Activated T-helper 1 cell treated with Interleukin-2 at 50 U/mL for 16 hours (primary cell): Measurements from ENCODE around the gene ZBTB42.

ENCODE experiments used
- DNase-seq: peaks from one replicate; pipeline ENCODE4 v3.0.0-alpha.2; 2020; ENCODE audit warnings: low read depth

Gene ZBTB42

GRCh38 chr14:104800771-104801519 lies at the start of gene ZBTB42:
Gene ZBTB42 (plus strand): TSS chr14:104801101. CDS start chr14:104801198, 97 bp downstream.
- DNase-seq, result peak; percentile 59

GRCh38 chr14:104751539-104752422 lies 49.1 kb upstream of the ZBTB42 start:
- DNase-seq, result no peak

- DNase-seq, result no peak
These were observed 48.5 kb upstream of the ZBTB42 start for GRCh38 chr14:104752423-104752734.

GRCh38 chr14:104752735-104753527 lies 48.0 kb upstream of the ZBTB42 start, which contains the start of gene SIVA1:
Gene SIVA1 (plus strand): TSS chr14:104753147. CDS start chr14:104753202, 55 bp downstream.
- DNase-seq, result peak; percentile 99

GRCh38 chr14:104753528-104754212 lies 47.2 kb upstream of the ZBTB42 start:
- DNase-seq, result no peak

- DNase-seq, result no peak
These were observed 46.6 kb upstream of the ZBTB42 start for GRCh38 chr14:104754213-104754851.

- no peak for DNase-seq
These were observed 45.3 kb upstream of the ZBTB42 start for GRCh38 chr14:104755621-104756020.

- DNase-seq, result no peak
These were observed 44.2 kb upstream of the ZBTB42 start for GRCh38 chr14:104756477-104757237.

- DNase-seq, result no peak
These were observed 43.7 kb upstream of the ZBTB42 start for GRCh38 chr14:104757238-104757585.

GRCh38 chr14:104757681-104758392 lies 43.1 kb upstream of the ZBTB42 start:
- no peak for DNase-seq

- no peak for DNase-seq
These were observed 41.6 kb upstream of the ZBTB42 start for GRCh38 chr14:104758981-104759969.

- DNase-seq, result no peak
These were observed 35.4 kb upstream of the ZBTB42 start for GRCh38 chr14:104765517-104765916.

- no peak for DNase-seq
These were observed 34.5 kb upstream of the ZBTB42 start for GRCh38 chr14:104766256-104766862.

- no peak for DNase-seq
These were observed 33.9 kb upstream of the ZBTB42 start for GRCh38 chr14:104766863-104767633.

GRCh38 chr14:104767634-104767918 lies 33.3 kb upstream of the ZBTB42 start:
- no peak for DNase-seq

- peak; percentile 83 for DNase-seq
These were observed 32.2 kb upstream of the ZBTB42 start for GRCh38 chr14:104768437-104769323.
